GM23338 (cell line): ENCODE measurements around the gene ZNF324. TPM values are rescaled to one million over a fixed set of nuclear protein-coding genes. Genes with fewer than 3 reads are reported as not detected.

Experiments
- ATAC-seq: fragments of 200-7000 bp; cut with Tn5 transposase; 3 replicates; pipeline ENCODE4 v1.9.1; 2020
- DNase-seq: peaks from one replicate; pipeline ENCODE4 v3.0.0-alpha.2; 2015; ENCODE audit warnings: low spot score
- H2AFZ ChIP-seq: fragments of 200-600 bp; sonication (generic); 2 replicates; pipeline ENCODE4 v1.8.0; 2016; ENCODE audit warnings: antibody characterized with exemption, mild to moderate bottlenecking, moderate library complexity
- H3F3A ChIP-seq: fragments of 200-600 bp; sonication (generic); replicated peaks from 2 replicates; pipeline ENCODE4 v1.8.0; 2017; ENCODE audit warnings: antibody characterized with exemption, mixed run types, low read depth
- H3K27ac ChIP-seq: fragments of 200-600 bp; sonication (generic); 2 replicates; pipeline ENCODE4 v1.6.1; 2016; ENCODE audit warnings: low read depth
- H3K27me3 ChIP-seq: fragments of 200-600 bp; sonication (generic); 2 replicates; pipeline ENCODE4 v1.8.0; 2016; ENCODE audit warnings: mild to moderate bottlenecking, mixed run types, moderate library complexity; ENCODE audit not compliant: insufficient read depth
- H3K36me3 ChIP-seq: fragments of 200-600 bp; sonication (generic); 2 replicates; pipeline ENCODE4 v1.8.0; 2016; ENCODE audit warnings: mild to moderate bottlenecking; ENCODE audit not compliant: insufficient read depth
- H3K4me1 ChIP-seq: fragments of 200-600 bp; sonication (generic); 2 replicates; pipeline ENCODE4 v1.8.0; 2016; ENCODE audit warnings: mild to moderate bottlenecking, moderate library complexity; ENCODE audit not compliant: insufficient read depth
- H3K4me2 ChIP-seq: fragments of 200-600 bp; sonication (generic); 2 replicates; pipeline ENCODE4 v1.7.1; 2017; ENCODE audit warnings: mixed run types
- H3K4me3 ChIP-seq: fragments of 200-600 bp; sonication (generic); 2 replicates; pipeline ENCODE4 v1.6.1; 2016; ENCODE audit warnings: mixed run types
- H3K79me2 ChIP-seq: fragments of 200-600 bp; sonication (generic); replicated peaks from 2 replicates; pipeline ENCODE4 v1.8.0; 2017; ENCODE audit warnings: mild to moderate bottlenecking; ENCODE audit not compliant: insufficient read depth
- H3K9me2 ChIP-seq: fragments of 200-600 bp; sonication (generic); 2 replicates; pipeline ENCODE4 v1.8.0; 2017; ENCODE audit not compliant: insufficient read depth
- H4K20me1 ChIP-seq: fragments of 200-600 bp; sonication (generic); replicated peaks from 2 replicates; pipeline ENCODE4 v1.8.0; 2017; ENCODE audit warnings: mild to moderate bottlenecking; ENCODE audit not compliant: insufficient read depth
- H3K27ac Mint-ChIP-seq: 2 replicates; pipeline ENCODE4 v1.8.0; 2020; ENCODE audit warnings: inconsistent platforms, mild to moderate bottlenecking, moderate library complexity, mixed read lengths
- H3K27me3 Mint-ChIP-seq: 3 replicates; pipeline ENCODE4 v1.8.0; 2022; ENCODE audit warnings: low read depth, mild to moderate bottlenecking, moderate library complexity, mixed read lengths, inconsistent platforms; ENCODE audit not compliant: insufficient read depth, poor library complexity
- H3K36me3 Mint-ChIP-seq: 3 replicates; pipeline ENCODE4 v1.8.0; 2021; ENCODE audit warnings: low read depth, mild to moderate bottlenecking, inconsistent platforms, moderate library complexity, mixed read lengths
- H3K4me1 Mint-ChIP-seq: 3 replicates; pipeline ENCODE4 v1.8.0; 2020; ENCODE audit warnings: mild to moderate bottlenecking, inconsistent platforms, mixed read lengths
- H3K4me3 Mint-ChIP-seq: 3 replicates; pipeline ENCODE4 v1.8.0; 2021; ENCODE audit warnings: moderate library complexity, mild to moderate bottlenecking, inconsistent platforms, mixed read lengths
- H3K9me3 Mint-ChIP-seq: 3 replicates; pipeline ENCODE4 v1.8.0; 2020; ENCODE audit warnings: moderate library complexity, mild to moderate bottlenecking, inconsistent platforms, mixed read lengths
- CREB1 ChIP-seq: fragments of 250-450 bp; sonication (Bioruptor Pico); IDR thresholded peaks from 2 replicates; pipeline ENCODE4 v1.5.0; 2020; ENCODE audit warnings: low read depth, mild to moderate bottlenecking, moderate library complexity
- ETS1 ChIP-seq: IDR thresholded peaks from 2 replicates; pipeline ENCODE4 v1.6.1; 2016; ENCODE audit warnings: antibody characterized with exemption
- EZH2 ChIP-seq: fragments of 200-600 bp; sonication (generic); IDR thresholded peaks from one replicate; pipeline ENCODE4 v1.8.0; 2017; ENCODE audit warnings: antibody characterized with exemption, mild to moderate bottlenecking, low read depth; ENCODE audit not compliant: unreplicated experiment
- EZH2phosphoT487 ChIP-seq: fragments of 200-600 bp; sonication (generic); IDR thresholded peaks from one replicate; pipeline ENCODE4 v1.8.1; 2018; ENCODE audit warnings: antibody characterized with exemption; ENCODE audit not compliant: unreplicated experiment
- NANOG ChIP-seq: IDR thresholded peaks from 2 replicates; pipeline ENCODE4 v1.6.1; 2016; ENCODE audit warnings: antibody characterized with exemption, borderline replicate concordance
- POLR2AphosphoS5 ChIP-seq: IDR thresholded peaks from 2 replicates; pipeline ENCODE4 v1.6.1; 2016; ENCODE audit warnings: antibody characterized with exemption, low read depth
- REST ChIP-seq: IDR thresholded peaks from one replicate; pipeline ENCODE4 v1.6.1; 2018; ENCODE audit warnings: antibody characterized with exemption; ENCODE audit not compliant: unreplicated experiment
- STAT1 ChIP-seq: IDR thresholded peaks from one replicate; pipeline ENCODE4 v1.6.1; 2016; ENCODE audit warnings: antibody characterized with exemption; ENCODE audit not compliant: unreplicated experiment
- ZNF114 ChIP-seq: fragments of 250-450 bp; sonication (Bioruptor Pico); IDR thresholded peaks from 2 replicates; pipeline ENCODE4 v1.5.0; 2020; ENCODE audit warnings: mild to moderate bottlenecking, moderate library complexity
- ZNF331 ChIP-seq: fragments of 250-450 bp; sonication (Bioruptor Pico); IDR thresholded peaks from 2 replicates; pipeline ENCODE4 v1.5.0; 2020; ENCODE audit warnings: low read depth, mild to moderate bottlenecking, moderate library complexity
- ZNF462 ChIP-seq: fragments of 250-450 bp; sonication (Bioruptor Pico); IDR thresholded peaks from 2 replicates; pipeline ENCODE4 v1.5.0; 2020; ENCODE audit warnings: mild to moderate bottlenecking, moderate library complexity
- polyA plus RNA-seq: library from polyadenylated mRNA; unstranded; fragments of >200 nt; fragmentation: Nextera tagmentation; extraction: Ambion mirVana; gene quantifications from 2 replicates; pipeline ENCODE4 v1.2.1, GENCODE V29; 2016
- total RNA-seq: library from RNA; depleted of rRNA; stranded (reverse); fragments of >200 nt; shearing (Covaris generic); gene quantifications from 2 replicates; pipeline ENCODE4 v1.2.3, GENCODE V29; 2014

Gene ZNF324
- total and polyA plus RNA-seq, 2 experiments from 2014 or later: 3.9 to 15.0 TPM

- Mint-ChIP-seq H3K4me1 (peaks cover 30% of the 10 kb centered on the region), H3K36me3 (peaks cover 17% of the 10 kb centered on the region), H3K9me3 (no peaks in the 10 kb centered on the region; the same call in 2 of the 3 replicates), H3K4me3 (peak overlapping the region; percentile 59), H3K27ac (peak overlapping the region; percentile 39), H3K27me3 (peaks cover 38% of the 10 kb centered on the region)
- peaks cover 22% of the 10 kb centered on the region; the same call in 1 of the 2 replicates for H3F3A ChIP-seq
- no peaks in the 10 kb centered on the region for H4K20me1 ChIP-seq
- H3K4me1 ChIP-seq: peaks cover 24% of the 10 kb centered on the region
- peaks cover 11% of the 10 kb centered on the region; the same call in 1 of the 2 replicates for H3K79me2 ChIP-seq
- no peak overlapping the region for H3K4me3 ChIP-seq
- H3K27ac ChIP-seq: no peak overlapping the region
- no peak overlapping the region for H2AFZ ChIP-seq
- TF ChIP-seq NANOG (no peak), EZH2phosphoT487 (no peak), ZNF331 (CRISPR knock-in tag) (no peak), ZNF114 (CRISPR knock-in tag) (no peak), POLR2AphosphoS5 (no peak), EZH2 (no peak), CREB1 (CRISPR knock-in tag) (no peak), STAT1 (no peak), REST (no peak), ZNF462 (no peak), ETS1 (no peak)
- ATAC-seq (no peak), DNase-seq (no peak)
- H3K9me2 ChIP-seq: no peaks in the 10 kb centered on the region
- H3K27me3 ChIP-seq: no peaks in the 10 kb centered on the region
- H3K4me2 ChIP-seq: no peak overlapping the region; the same call in 1 of the 2 replicates
- H3K36me3 ChIP-seq: no peaks in the 10 kb centered on the region
Measured at GRCh38 chr19:58515259-58515658, 48.4 kb downstream of the ZNF324 start.
